Pericardium fibroblast (primary cell): ENCODE measurements around the gene MYH13. TPM values are rescaled to one million over a fixed set of nuclear protein-coding genes. Genes with fewer than 3 reads are reported as not detected.

ENCODE experiments used
- total RNA-seq: library from RNA; depleted of rRNA; stranded (reverse); fragments of >200 nt; gene quantifications from 2 replicates; pipeline ENCODE4 v1.2.3, GENCODE V29; 2015

The MYH13 gene
- under 0.01 and 0.47 TPM in 2 replicates for total RNA-seq

DNA sequence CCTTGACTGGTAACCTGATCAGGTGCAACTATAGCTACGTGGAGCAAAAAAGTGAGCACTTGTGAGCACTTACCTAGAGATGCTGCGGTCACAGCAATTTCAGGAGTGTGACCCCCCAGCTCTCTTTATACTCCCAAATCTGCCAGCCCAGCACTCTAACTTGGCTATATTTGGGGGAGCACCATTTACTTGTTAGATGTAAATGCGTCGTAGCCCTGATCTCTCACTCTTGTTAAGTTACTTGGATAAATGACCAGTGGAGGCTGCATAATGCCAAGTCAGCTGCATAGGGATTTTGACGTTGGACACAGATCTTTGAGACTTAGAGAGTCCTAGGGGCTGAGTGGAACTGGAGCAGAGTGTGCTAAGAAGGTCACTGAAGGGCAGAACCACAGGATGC lies at the start of gene MYH13:
Gene MYH13 (minus strand): TSS at position 101 of the 400 bp plus-strand sequence. CDS start 8,476 bp downstream, outside the sequence.

DNA sequence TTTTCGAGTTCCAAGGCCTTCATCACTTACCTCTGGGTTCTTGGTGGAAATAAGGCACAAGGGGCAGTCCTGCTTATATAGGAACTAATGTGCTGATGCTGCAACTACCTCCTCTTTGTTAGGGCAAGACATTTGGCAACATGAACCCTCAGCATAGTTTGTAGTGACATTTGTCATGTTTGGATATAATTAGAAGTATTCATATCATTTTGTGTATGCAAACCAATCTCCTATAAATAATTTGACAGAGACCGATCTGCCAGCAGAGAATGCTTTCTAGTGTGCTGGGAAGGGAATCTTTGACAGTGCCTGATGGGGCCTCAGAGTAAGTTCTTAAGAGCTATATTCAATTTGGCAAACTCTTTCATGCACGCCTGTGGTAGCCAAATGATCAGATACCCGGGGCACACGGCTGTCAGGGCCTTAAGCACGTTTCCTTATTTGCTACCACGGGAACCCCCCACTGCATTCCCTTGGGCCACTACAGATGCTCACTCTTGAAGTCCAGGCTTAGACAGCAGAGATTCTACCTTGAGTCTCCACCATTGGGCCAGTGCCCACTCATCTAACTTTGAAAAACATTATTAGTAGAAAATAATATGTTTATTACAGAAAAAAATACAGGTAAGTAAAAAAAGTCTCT lies 49.2 kb upstream of the MYH13 start, which contains the start of gene MYH8:
Gene MYH8 (minus strand): TSS at position 51 of the 643 bp plus-strand sequence. CDS start 1,723 bp downstream, outside the sequence.

Other genes starting within 250 kb of the MYH13 start
- gene GAS7, start 174.4 kb downstream of the MYH13 start, total RNA-seq = 15.2 and 69.5 TPM in 2 replicates
- gene MYH8, start 48.9 kb upstream of the MYH13 start, total RNA-seq = 4.1 TPM in 1 of 2 replicates, not detected in the other
- not detected in 2 replicates for gene MYH4, start 96.6 kb upstream of the MYH13 start, total RNA-seq
- 0.09 TPM in 1 of 2 replicates, not detected in the other for gene MYH1, start 145.5 kb upstream of the MYH13 start, total RNA-seq
- 3.5 TPM in 1 of 2 replicates, not detected in the other for gene MYH2, start 176.7 kb upstream of the MYH13 start, total RNA-seq